Breast epithelium (tissue), 4 donors: Measurements from ENCODE around the gene SHTN1. TPM values are rescaled to one million over a fixed set of nuclear protein-coding genes. Genes with fewer than 3 reads are reported as not detected.

Experiments used
- DNase-seq, 2 donors: peaks; one replicate each; pipeline ENCODE4 v3.0.0-alpha.2; 2019; ENCODE audit warnings: low spot score in 2 of 2
- H3K27ac ChIP-seq, 2 donors: fragments of 200-600 bp; sonication (generic) in 1 of 2; one replicate each; pipeline ENCODE4 v1.5.1; 2016 to 2019; ENCODE audit warnings: mild to moderate bottlenecking in 1 of 2
- H3K27me3 ChIP-seq, 2 donors: fragments of 200-600 bp; sonication (generic) in 1 of 2; one replicate each; pipeline versions ENCODE4 v1.5.1 to v1.6.0; 2017 to 2019; ENCODE audit warnings: control low read depth in 1 of 2, mild to moderate bottlenecking in 1 of 2
- H3K36me3 ChIP-seq: fragments of 200-600 bp; one replicate; pipeline ENCODE4 v1.5.1; 2019
- H3K4me1 ChIP-seq, 2 donors: fragments of 200-600 bp; sonication (generic); one replicate each; pipeline ENCODE4 v1.5.1; 2016 to 2019; ENCODE audit warnings: control low read depth in 1 of 2
- H3K4me3 ChIP-seq, 3 donors: fragments of 200-600 bp; sonication (generic); 1 replicate in 2 of 3; 2 replicates in 1 of 3; pipeline ENCODE4 v1.5.1; 2016 to 2019; ENCODE audit warnings: mild to moderate bottlenecking in 3 of 3, moderate library complexity in 2 of 3
- H3K9me3 ChIP-seq, 2 donors: fragments of 200-600 bp; sonication (generic) in 1 of 2; one replicate each; pipeline ENCODE4 v1.5.1; 2016 to 2019; ENCODE audit warnings: control low read depth in 1 of 2
- CTCF ChIP-seq, 3 donors: fragments of 450-650 bp; IDR thresholded peaks; one replicate each; pipeline ENCODE4 v1.5.1; 2016 to 2017; ENCODE audit warnings: antibody characterized with exemption in 3 of 3, mild to moderate bottlenecking in 3 of 3, moderate library complexity in 3 of 3
- POLR2A ChIP-seq: fragments of 450-650 bp; IDR thresholded peaks from one replicate; pipeline ENCODE4 v1.6.1; 2016; ENCODE audit warnings: antibody characterized with exemption, mild to moderate bottlenecking, moderate library complexity
- POLR2AphosphoS5 ChIP-seq, 3 donors: sonication (generic); formaldehyde crosslinking; IDR thresholded peaks; one replicate each; pipeline ENCODE4 v1.6.1; 2017; ENCODE audit warnings: antibody characterized with exemption in 3 of 3
- intact Hi-C: fragments of 100-400 bp; cut with DNase I; formaldehyde crosslinking; loops from one replicate; pipeline ENCODE4 v1.15.1; 2023; ENCODE audit warnings: low total_unique reads
- total RNA-seq, 3 donors: library from RNA; depleted of rRNA; stranded (reverse); fragments of >200 nt; gene quantifications; one replicate each; pipeline ENCODE4 v1.1.0, GENCODE V29; 2016

The SHTN1 gene
- total RNA-seq, 3 donors from 2014 or later: 14.4 to 36.0 (median 17.8) TPM

DNA sequence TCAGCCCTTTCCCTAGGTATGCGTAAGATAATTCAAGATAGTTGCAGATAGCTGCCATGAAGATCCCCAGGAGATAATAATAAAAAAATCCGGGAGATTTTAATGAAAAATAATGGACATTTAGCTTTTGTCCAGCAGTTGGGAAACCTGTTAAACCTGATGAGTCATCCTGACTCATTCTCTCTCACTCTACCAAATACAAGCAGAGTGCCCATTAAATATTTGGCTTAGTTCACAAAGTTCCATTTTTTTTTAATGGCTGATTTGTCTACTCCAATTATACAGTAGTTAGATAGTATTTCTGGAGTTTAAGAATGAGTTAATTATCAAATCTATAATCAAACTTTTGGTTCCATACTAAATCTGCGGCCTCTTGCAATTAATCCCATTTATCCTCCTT, 2.1 kb upstream of the SHTN1 start:
- TF ChIP-seq CTCF (IDR thresholded peaks at IDR 0.05) (no peak), POLR2AphosphoS5 (IDR thresholded peaks at IDR 0.05) (no peak), POLR2A (no peak)
- Histone ChIP-seq H3K27me3 (no peaks in the 10 kb centered on the region), H3K4me1 (no peaks in the 10 kb centered on the region), H3K36me3 (no peaks in the 10 kb centered on the region), H3K27ac (no peak overlapping the region), H3K4me3 (no peak overlapping the region), H3K9me3 (no peaks in the 10 kb centered on the region)
- intact Hi-C loops: no loop called here
- no peak for DNase-seq

GRCh38 chr10:117005527-117006055, 604 bp upstream of the SHTN1 start:
- peak in 1 of 2 donors; percentile 18 for DNase-seq

DNA sequence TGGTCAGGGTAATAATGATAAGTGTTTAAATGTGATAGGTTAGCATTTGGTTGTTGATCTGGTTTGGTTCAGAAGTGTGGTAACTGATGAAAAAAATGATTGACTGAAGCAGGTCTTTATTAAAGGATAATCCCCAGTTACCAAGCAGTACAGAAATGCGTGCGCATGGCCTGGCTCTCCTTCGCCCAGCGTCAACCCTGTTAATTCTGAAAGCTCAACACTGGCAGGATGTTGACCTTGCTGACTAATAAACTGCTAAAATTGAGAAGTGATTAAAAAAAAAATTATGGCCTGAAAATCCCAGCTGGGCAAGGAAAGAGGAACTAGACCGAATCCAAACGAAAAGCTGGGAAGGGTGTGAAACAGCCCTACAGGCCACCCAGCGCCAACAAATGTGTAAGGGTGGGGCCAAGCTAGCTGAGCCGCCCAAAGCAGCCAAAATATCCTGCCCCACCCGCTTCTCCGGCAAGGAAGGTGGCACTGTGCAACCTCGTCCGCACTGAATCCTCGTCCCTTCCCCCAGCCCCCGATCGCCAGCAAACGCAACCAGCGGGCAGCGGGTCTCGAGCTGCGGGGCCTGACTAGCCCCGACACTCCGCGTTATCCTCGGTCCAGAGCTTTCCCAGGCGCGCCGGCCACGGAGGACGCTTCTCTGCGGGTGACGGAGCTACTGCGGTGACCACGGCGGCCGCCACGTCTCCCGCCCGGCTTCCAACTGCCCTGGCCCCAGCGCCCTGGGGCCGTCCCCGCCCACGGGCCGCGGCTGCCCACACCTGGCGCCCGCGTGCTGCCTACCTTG, 561 bp downstream of the SHTN1 start:
- peak; percentile 56 to 60 for DNase-seq
- Histone ChIP-seq H3K4me3 (peak overlapping the region; percentile 65 to 77 (median 76)), H3K27ac (peak overlapping the region; percentile 94 to 98), H3K36me3 (no peaks in the 10 kb centered on the region), H3K9me3 (no peaks in the 10 kb centered on the region), H3K4me1 (no peaks in the 10 kb centered on the region), H3K27me3 (no peaks in the 10 kb centered on the region)
- intact Hi-C loops: no loop called here
- TF ChIP-seq POLR2AphosphoS5 (IDR thresholded peaks at IDR 0.05): peak in 1 of 3 donors; percentile 10
- no peak for TF ChIP-seq POLR2A
- peak in 1 of 3 donors; percentile 12 for TF ChIP-seq CTCF (IDR thresholded peaks at IDR 0.05)

More at GRCh38 chr10:117005527-117006055, 604 bp upstream of the SHTN1 start:
- TF ChIP-seq POLR2AphosphoS5 (IDR thresholded peaks at IDR 0.05): no peak
- TF ChIP-seq CTCF (IDR thresholded peaks at IDR 0.05): no peak
- TF ChIP-seq POLR2A: no peak
- H3K36me3 ChIP-seq: no peaks in the 10 kb centered on the region
- no peaks in the 10 kb centered on the region for H3K27me3 ChIP-seq
- no peaks in the 10 kb centered on the region for H3K9me3 ChIP-seq
- H3K4me1 ChIP-seq: no peaks in the 10 kb centered on the region
- intact Hi-C loops: no loop called here
- H3K27ac ChIP-seq: peak overlapping the region; percentile 94 to 98
- H3K4me3 ChIP-seq: peak overlapping the region; percentile 65 to 77 (median 76)

DNA sequence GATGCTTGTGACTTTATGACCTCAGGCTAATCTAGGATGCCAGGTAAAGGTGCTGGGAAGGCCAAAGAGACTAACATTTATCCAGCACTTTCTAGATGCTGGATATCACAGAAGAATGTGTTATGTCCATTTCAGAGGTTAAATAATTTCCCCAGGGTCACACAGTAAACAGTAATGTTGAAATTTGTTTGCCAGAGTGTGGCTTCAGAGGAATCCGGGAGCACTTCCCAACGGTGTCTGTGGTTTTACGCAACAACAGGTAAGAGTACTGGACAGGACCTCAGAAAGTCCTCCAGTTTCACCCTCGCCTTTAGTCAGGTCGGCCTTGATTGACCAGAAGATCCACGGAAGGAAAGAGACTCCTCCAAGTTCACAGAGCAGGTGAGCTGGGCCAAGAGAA, 1.7 kb downstream of the SHTN1 start:
- TF ChIP-seq CTCF (IDR thresholded peaks at IDR 0.05) (no peak), POLR2AphosphoS5 (IDR thresholded peaks at IDR 0.05) (no peak), POLR2A (no peak)
- peak overlapping the region in 1 of 2 donors; percentile 13 for H3K27ac ChIP-seq
- no peaks in the 10 kb centered on the region for H3K9me3 ChIP-seq
- no peaks in the 10 kb centered on the region for H3K4me1 ChIP-seq
- no peaks in the 10 kb centered on the region for H3K36me3 ChIP-seq
- no peaks in the 10 kb centered on the region for H3K27me3 ChIP-seq
- intact Hi-C loops: no loop called here
- H3K4me3 ChIP-seq: no peak overlapping the region
- DNase-seq: peak in 1 of 2 donors; percentile 22

GRCh38 chr10:117002206-117002605, 2.8 kb downstream of the SHTN1 start:
- Histone ChIP-seq H3K27me3 (no peaks in the 10 kb centered on the region), H3K4me3 (no peak overlapping the region), H3K27ac (no peak overlapping the region), H3K36me3 (no peaks in the 10 kb centered on the region), H3K4me1 (no peaks in the 10 kb centered on the region), H3K9me3 (no peaks in the 10 kb centered on the region)
- intact Hi-C loops: no loop called here
- no peak for DNase-seq
- no peak for TF ChIP-seq POLR2A
- TF ChIP-seq CTCF (IDR thresholded peaks at IDR 0.05): no peak
- TF ChIP-seq POLR2AphosphoS5 (IDR thresholded peaks at IDR 0.05): no peak
